MM.1S (cell line): ENCODE results near the gene APBA1.

Experiments
- EZH2 ChIP-seq: fragments of 300-600 bp; sonication (generic); optimal IDR thresholded peaks from 2 replicates; pipeline ENCODE3; 2017; ENCODE audit warnings: low read depth, mild to moderate bottlenecking, antibody characterized with exemption, low read length, mixed read lengths
- TF ChIP-seq, protein P1 (sequence below): fragments of 300-600 bp; sonication (generic); IDR thresholded peaks from 2 replicates; pipeline ENCODE4 v1.5.1; 2016; ENCODE audit warnings: antibody characterized with exemption, low read length, mixed read lengths

DNA sequence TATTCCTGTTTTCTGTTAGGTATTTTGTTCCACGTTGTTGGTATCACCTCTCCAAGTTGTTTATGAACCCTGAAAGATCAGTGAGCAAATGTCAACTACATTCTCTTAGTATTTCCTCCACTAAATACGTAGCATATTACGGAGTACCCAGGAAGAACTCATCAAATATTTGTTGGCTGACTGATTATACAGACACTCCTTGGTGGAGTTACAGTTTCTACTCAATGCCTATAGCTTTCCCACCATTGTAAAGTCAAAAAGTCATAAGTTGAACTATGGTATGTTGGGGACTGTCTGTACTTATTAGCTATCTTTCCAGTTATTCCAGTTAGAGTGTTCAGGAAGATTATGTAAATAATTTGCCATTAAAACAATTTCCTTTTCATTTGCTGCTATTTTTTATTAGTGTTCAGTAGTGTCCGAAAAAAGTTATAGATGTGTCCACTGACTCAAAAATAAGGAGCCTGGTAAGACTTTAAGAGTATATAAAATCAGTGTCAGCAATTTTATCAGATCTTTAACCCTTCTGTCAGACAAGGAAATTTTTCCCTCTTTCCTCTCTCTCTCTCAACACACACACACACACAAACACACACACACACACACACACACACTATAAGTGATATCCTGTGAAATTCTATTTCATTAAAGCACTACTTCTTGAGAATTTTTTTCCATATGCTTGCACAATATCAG lies 6.8 kb upstream of the APBA1 start:
- TF ChIP-seq, protein P1, sequence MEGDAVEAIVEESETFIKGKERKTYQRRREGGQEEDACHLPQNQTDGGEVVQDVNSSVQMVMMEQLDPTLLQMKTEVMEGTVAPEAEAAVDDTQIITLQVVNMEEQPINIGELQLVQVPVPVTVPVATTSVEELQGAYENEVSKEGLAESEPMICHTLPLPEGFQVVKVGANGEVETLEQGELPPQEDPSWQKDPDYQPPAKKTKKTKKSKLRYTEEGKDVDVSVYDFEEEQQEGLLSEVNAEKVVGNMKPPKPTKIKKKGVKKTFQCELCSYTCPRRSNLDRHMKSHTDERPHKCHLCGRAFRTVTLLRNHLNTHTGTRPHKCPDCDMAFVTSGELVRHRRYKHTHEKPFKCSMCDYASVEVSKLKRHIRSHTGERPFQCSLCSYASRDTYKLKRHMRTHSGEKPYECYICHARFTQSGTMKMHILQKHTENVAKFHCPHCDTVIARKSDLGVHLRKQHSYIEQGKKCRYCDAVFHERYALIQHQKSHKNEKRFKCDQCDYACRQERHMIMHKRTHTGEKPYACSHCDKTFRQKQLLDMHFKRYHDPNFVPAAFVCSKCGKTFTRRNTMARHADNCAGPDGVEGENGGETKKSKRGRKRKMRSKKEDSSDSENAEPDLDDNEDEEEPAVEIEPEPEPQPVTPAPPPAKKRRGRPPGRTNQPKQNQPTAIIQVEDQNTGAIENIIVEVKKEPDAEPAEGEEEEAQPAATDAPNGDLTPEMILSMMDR: no peak
- TF ChIP-seq EZH2: no peak
